Suprapubic skin (tissue), 4 donors: ENCODE data around the gene RAB31. TPM values are rescaled to one million over a fixed set of nuclear protein-coding genes. Genes with fewer than 3 reads are reported as not detected.

ENCODE experiments used
- DNase-seq, 2 donors: peaks; one replicate each; pipeline ENCODE4 v3.0.0-alpha.2; 2019; ENCODE audit warnings: low spot score in 2 of 2
- H3K27ac ChIP-seq: fragments of 200-600 bp; sonication (generic); one replicate; pipeline ENCODE4 v1.5.1; 2019
- H3K27me3 ChIP-seq: fragments of 200-600 bp; sonication (generic); one replicate; pipeline ENCODE4 v1.5.1; 2019
- H3K36me3 ChIP-seq: fragments of 200-600 bp; sonication (generic); one replicate; pipeline ENCODE4 v1.5.1; 2019
- H3K4me1 ChIP-seq: fragments of 200-600 bp; sonication (generic); one replicate; pipeline ENCODE4 v1.5.1; 2019
- H3K4me3 ChIP-seq: fragments of 200-600 bp; sonication (generic); one replicate; pipeline ENCODE4 v1.5.1; 2019; ENCODE audit warnings: mild to moderate bottlenecking
- H3K9me3 ChIP-seq: fragments of 200-600 bp; sonication (generic); one replicate; pipeline ENCODE4 v1.5.1; 2019
- CTCF ChIP-seq, 2 donors: fragments of 200-600 bp in 1 of 2; fragments of 450-650 bp in 1 of 2; sonication (generic) in 1 of 2; IDR thresholded peaks; one replicate each; pipeline ENCODE4 v1.5.1; 2016 to 2019; ENCODE audit warnings: antibody characterized with exemption in 2 of 2, mild to moderate bottlenecking in 1 of 2, moderate library complexity in 1 of 2
- EP300 ChIP-seq: sonication (generic); formaldehyde crosslinking; IDR thresholded peaks from one replicate; pipeline ENCODE4 v1.6.1; 2017; ENCODE audit warnings: antibody characterized with exemption
- POLR2A ChIP-seq, 2 donors: fragments of 450-650 bp; IDR thresholded peaks; one replicate each; pipeline ENCODE4 v1.6.1; 2017; ENCODE audit warnings: antibody characterized with exemption in 2 of 2, mild to moderate bottlenecking in 2 of 2, moderate library complexity in 2 of 2
- POLR2AphosphoS5 ChIP-seq, 3 donors: sonication (generic); formaldehyde crosslinking; IDR thresholded peaks; one replicate each; pipeline ENCODE4 v1.6.1; 2017; ENCODE audit warnings: antibody characterized with exemption in 3 of 3
- WGBS: methylation state at CpG from one replicate; pipeline ENCODE4 v1.1.5; 2018; 5-methylcytosine and 5-hydroxymethylcytosine counted together
- total RNA-seq, 4 donors: library from RNA; depleted of rRNA; stranded (reverse); fragments of >200 nt; gene quantifications; one replicate each; pipeline ENCODE4 v1.1.0, GENCODE V29; 2016

Gene RAB31
- total RNA-seq, 4 donors from 2014 or later: 5.8 to 15.2 (median 11.4) TPM

GRCh38 chr18:9706081-9706935 lies 1.8 kb upstream of the RAB31 start:
- DNase-seq: peak in 1 of 2 donors; percentile 24
- TF ChIP-seq POLR2AphosphoS5 (IDR thresholded peaks at IDR 0.05) (no peak), CTCF (IDR thresholded peaks at IDR 0.05) (no peak), POLR2A (IDR thresholded peaks at IDR 0.05) (no peak), EP300 (no peak)
- Histone ChIP-seq H3K27ac (no peak overlapping the region), H3K9me3 (no peaks in the 10 kb centered on the region), H3K36me3 (no peaks in the 10 kb centered on the region), H3K4me3 (no peak overlapping the region), H3K4me1 (peaks cover 17% of the 10 kb centered on the region), H3K27me3 (no peaks in the 10 kb centered on the region)
- WGBS: 86% methylated on average over 12 of the region's 12 CpGs

- peak; percentile 29 to 71 for DNase-seq
- Histone ChIP-seq H3K9me3 (no peaks in the 10 kb centered on the region), H3K4me3 (peak overlapping the region; percentile 85), H3K27ac (peak overlapping the region; percentile 88), H3K27me3 (no peaks in the 10 kb centered on the region), H3K36me3 (no peaks in the 10 kb centered on the region), H3K4me1 (peaks cover 15% of the 10 kb centered on the region)
- no peak for TF ChIP-seq CTCF (IDR thresholded peaks at IDR 0.05)
- no peak for TF ChIP-seq POLR2A (IDR thresholded peaks at IDR 0.05)
- no peak for TF ChIP-seq POLR2AphosphoS5 (IDR thresholded peaks at IDR 0.05)
- no peak for TF ChIP-seq EP300
- 26% methylated on average over 25 of the region's 31 CpGs for WGBS
These were observed 582 bp upstream of the RAB31 start for GRCh38 chr18:9707381-9708056.

GRCh38 chr18:9708434-9709303 lies 568 bp downstream of the RAB31 start:
- H3K9me3 ChIP-seq: no peaks in the 10 kb centered on the region
- peak overlapping the region; percentile 88 for H3K27ac ChIP-seq
- DNase-seq: peak; percentile 69 to 78
- no peaks in the 10 kb centered on the region for H3K36me3 ChIP-seq
- peaks cover 15% of the 10 kb centered on the region for H3K4me1 ChIP-seq
- no peak for TF ChIP-seq POLR2A (IDR thresholded peaks at IDR 0.05)
- TF ChIP-seq POLR2AphosphoS5 (IDR thresholded peaks at IDR 0.05): no peak
- under 1% methylated on average over 56 of the region's 84 CpGs for WGBS
- no peaks in the 10 kb centered on the region for H3K27me3 ChIP-seq
- peak overlapping the region; percentile 85 for H3K4me3 ChIP-seq

- Histone ChIP-seq H3K36me3 (no peaks in the 10 kb centered on the region), H3K9me3 (no peaks in the 10 kb centered on the region), H3K27me3 (no peaks in the 10 kb centered on the region), H3K4me1 (peaks cover 15% of the 10 kb centered on the region), H3K27ac (peak overlapping the region; percentile 88), H3K4me3 (peak overlapping the region; percentile 85)
- peak in 1 of 2 donors; percentile 76 for DNase-seq
- TF ChIP-seq POLR2A (IDR thresholded peaks at IDR 0.05) (no peak), POLR2AphosphoS5 (IDR thresholded peaks at IDR 0.05) (no peak), CTCF (IDR thresholded peaks at IDR 0.05) (no peak), EP300 (no peak)
- WGBS: 42% methylated on average over 14 of the region's 18 CpGs
These were observed 1.3 kb downstream of the RAB31 start for GRCh38 chr18:9709304-9709877.

GRCh38 chr18:9710037-9710436 lies 1.9 kb downstream of the RAB31 start:
- H3K27ac ChIP-seq: no peak overlapping the region
- H3K4me1 ChIP-seq: peaks cover 15% of the 10 kb centered on the region
- H3K27me3 ChIP-seq: no peaks in the 10 kb centered on the region
- 89% methylated on average over 4 of the region's 4 CpGs for WGBS
- no peaks in the 10 kb centered on the region for H3K36me3 ChIP-seq
- no peak for DNase-seq
- H3K4me3 ChIP-seq: peak overlapping the region; percentile 85
- no peak for TF ChIP-seq CTCF (IDR thresholded peaks at IDR 0.05)
- no peak for TF ChIP-seq POLR2A (IDR thresholded peaks at IDR 0.05)
- no peak for TF ChIP-seq POLR2AphosphoS5 (IDR thresholded peaks at IDR 0.05)
- no peak for TF ChIP-seq EP300
- no peaks in the 10 kb centered on the region for H3K9me3 ChIP-seq
